Endometrium (tissue), 2 donors: Measurements from ENCODE around the gene CREBBP.

Source experiments
- FAIRE-seq: peaks from 2 replicates; lab custom pipeline; 2012; peaks lifted over from hg19 to GRCh38; lab: Jason Lieb, UNC
- donor health status: control.
- donor health status: control.

CREBBP gene

DNA sequence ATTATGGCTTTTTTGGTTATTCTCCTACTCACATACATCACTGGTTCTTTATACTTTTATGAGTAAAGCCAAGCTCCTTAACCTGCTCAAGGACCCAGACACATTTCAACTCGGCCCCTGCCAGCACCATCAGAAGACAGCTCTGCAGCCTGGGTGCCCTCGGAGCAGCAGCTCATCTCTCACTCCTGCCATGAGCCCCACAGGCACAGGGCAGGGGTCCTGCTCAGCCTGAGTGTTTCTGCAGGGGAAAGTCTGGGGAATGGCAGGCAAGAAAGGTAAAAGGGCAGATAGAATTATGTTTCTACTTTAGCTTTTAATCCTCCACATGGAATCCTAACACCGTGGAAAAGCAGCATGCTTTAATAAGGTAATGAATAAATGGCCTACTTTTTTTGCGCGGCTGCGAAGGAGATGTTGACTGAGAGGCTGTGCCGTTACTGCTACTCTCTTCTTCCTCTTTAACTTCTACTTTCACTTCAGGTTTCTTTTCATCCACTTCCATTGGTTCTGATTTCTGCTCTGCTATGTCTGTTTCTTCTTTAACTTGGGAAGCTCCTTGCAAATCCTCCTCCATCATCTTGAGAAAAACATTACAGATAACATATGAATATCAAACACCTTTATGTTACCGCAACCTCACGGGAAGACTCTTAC lies 113.1 kb downstream of the CREBBP start:
- FAIRE-seq = no peak

DNA sequence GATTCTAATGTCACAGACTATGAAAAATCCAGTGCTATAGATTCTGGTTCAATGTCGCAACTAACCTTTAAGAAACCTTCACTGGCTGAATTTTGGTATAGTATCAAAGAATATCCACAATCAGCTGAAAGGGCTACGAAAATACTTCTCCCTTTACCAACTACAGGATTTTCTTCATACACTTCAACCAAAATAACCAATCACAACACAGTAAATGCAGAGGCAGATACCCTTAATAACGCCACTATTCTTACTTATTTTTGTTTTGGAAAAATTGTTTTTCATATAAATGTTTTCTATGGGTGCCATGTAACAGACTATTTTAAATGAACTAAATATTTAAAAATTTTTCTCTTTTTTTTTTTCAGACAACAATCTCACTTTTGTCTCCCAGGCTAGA lies 114.3 kb downstream of the CREBBP start:
- no peak for FAIRE-seq

DNA sequence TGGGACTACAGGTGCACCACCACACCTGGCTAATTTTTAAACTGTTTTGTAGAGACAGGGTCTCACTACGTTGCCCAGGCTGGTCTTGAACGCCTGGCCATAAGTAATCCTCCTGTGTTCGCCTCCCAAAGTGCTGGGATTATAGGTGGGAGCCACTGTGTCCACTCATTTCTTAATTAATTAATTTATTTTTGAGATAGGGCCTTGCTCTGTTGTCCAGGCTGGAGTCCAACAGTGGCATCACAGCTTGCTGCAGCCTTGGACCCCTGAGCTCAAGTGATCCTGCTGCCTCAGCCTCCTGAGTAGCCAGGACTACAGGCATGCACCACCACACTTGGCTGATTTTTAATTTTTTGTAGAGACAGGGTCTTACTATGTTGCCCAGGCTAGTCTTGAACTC lies 116.1 kb downstream of the CREBBP start:
- FAIRE-seq = no peak

DNA sequence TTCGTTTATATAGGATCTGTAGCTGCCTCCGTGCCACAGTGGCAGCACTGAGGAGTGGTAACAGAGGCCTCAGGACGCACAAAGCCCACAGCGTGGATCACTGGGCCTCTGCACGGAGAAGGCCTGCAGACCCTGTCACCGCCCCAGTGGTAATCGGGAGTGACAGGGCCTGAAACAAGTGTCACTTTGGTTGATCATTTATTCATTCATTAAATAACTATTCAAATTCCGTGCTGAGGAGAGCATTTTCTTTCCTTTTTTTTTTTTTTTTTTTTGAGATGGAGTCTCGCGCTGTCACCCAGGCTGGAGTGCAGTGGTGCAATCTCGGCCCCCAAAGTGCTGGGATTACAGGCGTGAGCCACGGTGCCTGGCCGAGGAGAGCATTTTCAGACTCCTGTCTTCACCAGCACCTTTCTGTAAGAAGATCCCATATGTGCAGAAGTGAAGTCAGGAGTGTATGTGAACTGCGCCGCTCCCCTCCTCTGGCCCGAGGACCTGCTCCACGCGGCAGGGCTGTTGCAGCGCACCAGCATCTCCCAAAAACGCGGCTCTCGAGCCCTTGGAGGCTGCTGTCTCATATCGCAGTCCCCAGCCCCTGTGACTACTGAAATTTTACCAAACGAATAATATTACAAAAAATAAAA lies 118.3 kb downstream of the CREBBP start:
- FAIRE-seq = no peak

DNA sequence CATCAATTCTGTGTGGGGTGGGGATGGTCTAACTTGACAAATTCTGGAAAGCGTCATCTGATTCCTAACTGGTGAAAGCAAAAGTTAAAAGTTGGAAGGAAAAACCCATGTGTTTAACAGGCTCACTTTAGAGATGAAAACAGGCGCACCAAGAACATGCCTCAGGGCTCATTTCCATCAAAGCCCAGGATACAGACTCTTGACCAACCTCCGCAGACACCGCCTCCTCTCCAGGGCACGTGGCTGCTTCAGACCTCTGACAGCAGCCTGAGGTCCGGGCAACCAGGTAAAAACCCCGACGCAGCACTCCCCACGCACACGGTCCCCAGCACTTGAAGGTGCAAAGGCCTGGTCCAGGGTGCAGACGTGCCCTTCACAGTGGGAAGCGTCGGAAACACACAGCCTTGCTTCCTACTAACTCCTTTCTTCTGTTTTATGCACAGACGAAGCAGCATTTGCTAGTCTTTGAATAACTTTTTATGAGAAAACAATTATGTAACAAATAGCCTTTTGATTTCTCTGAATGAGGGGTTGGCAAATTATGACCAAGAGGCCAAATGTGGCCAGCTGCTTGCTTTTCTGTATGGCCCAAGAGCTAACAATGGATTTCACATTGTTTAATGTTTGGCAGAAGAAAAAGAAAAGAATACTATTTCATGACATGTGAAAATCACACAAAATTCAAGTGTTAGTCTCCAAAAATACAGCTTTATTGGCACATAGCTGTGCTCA lies 119.0 kb downstream of the CREBBP start:
- no peak for FAIRE-seq

DNA sequence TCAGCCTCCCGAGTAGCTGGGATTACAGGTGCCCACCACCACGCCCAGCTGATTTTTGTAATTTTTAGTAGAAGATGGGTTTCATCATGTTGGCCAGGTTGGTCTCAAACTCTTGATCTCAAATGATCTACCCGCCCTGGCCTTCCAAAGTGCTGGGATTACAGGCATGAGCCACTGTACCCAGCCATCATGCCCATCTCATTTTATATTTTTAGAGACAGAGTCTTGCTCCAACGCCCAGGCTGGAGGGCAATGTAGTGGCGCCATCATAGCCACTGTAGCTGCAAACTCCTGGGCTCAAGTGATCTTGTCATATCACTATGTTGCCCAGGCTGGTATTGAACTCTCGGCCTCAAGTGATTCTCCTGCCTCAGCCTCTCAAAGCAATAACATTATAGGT lies 120.0 kb downstream of the CREBBP start:
- no peak for FAIRE-seq

DNA sequence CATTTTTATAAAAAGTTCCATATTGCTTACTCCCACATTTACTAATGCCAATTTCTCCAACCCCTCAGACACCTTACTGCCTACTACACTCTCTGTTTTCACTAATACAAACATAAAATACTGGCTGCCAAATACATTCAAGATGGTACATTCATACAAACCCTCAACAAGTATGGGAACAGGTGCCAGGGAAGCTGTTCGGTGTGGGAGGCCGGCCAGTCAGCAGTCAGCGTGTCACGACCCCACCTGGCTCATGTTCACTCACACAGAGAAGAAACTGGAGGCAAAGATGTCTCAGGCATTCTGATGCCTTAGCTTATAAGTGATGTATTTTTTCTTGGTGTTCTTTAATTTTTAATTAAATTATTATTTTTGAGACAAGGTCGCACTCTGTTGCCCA lies 120.8 kb downstream of the CREBBP start:
- no peak for FAIRE-seq

DNA sequence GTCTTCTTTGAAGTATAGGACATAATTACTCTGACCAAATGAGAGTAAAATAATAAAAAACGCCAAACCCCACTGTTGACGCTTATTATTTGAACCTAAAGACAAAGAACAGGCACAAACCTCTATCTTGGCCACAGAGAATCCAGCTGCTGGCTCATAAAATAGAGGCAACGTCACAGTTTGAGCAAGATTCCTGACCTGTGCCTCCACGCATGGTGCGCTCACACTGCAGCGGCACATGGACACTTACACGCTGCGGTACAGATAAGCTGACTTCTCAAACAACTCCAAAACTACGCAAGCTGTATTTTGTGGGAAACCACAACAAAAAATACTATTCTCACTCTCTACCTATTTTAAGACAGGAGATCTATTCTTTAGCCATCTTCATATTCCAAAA lies 124.4 kb downstream of the CREBBP start:
- no peak for FAIRE-seq

DNA sequence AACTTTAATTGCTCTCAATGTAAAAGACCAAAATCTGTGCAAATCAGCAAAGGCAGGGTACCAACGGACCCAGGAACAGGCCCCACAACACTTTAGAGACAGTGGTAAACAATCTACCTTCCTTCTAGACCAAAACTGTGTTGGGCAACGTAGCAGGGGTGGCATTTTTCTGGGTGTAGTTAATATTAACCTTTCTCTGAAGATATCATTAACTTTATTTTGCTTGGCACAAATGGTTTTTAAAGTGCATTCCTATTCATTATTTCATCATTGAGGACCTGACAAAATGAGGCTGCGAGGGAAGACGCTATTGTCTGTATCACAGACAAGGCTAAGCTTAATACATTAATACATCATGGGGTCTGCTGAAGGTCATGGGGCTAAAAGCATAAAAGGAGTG lies 125.3 kb downstream of the CREBBP start:
- no peak for FAIRE-seq

DNA sequence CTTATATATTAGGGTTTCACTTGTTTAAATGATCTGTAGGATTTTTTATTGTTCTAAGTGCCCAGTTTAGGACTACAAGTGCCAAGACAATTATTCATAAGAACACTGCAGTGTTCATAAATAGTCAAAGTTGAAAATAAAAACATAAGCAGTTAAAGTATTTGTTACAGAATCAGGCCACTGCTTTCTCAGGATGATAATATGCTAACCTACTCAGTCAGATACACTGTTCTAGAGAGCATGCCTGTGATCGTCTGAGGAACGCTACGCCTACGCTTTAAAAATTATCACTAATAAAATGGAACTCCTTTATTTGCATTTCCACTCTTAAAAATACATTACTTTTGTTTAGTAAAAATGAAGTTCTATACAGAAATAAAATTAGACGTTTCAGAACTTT lies 125.7 kb downstream of the CREBBP start:
- no peak for FAIRE-seq

DNA sequence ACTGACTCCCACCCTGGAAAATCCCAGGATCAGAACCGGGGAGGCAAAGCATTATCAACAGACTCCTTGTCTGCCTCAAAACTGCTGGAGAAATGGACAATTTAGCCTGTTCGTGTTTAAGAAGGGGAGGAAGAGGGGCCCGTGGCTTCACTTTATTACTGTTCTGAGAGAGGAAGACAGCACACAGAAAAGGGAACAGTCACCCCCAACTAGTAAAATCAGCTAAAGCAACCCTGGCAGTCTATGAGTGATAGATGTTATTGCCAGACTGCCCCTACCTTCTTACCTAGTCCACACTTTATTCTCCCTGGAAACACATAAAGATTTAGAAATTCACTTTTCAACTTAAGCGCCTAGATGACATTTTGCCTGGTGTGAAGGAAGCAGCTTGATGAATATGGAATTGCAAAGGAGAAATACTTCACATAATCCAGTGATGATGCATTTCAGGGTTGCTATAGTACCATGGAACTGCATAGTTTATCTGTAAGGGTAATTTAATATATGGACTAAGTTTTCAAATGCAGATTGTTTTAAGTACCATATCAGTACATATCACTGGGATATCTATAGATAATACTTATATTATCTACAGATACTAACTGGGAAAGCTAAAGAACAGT lies 126.3 kb downstream of the CREBBP start:
- FAIRE-seq = no peak

DNA sequence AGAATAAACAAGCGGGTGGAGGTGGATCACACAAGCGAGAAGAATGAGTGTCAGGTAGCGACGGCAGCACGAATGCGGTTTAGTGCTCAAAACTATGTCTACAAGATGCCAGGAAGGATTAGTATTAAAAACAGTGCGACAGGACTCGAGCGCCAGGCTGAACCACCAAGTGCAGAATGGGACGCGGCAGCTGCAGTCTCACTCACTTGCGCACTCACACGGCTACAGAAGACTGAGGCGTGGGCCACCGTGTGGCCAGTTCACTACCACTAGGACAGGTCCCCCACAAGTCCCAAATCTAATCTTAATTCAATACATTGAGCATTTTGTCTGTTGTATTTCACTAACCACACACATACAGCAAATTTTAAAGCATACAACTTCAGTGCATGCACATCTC lies 127.5 kb downstream of the CREBBP start:
- no peak for FAIRE-seq

DNA sequence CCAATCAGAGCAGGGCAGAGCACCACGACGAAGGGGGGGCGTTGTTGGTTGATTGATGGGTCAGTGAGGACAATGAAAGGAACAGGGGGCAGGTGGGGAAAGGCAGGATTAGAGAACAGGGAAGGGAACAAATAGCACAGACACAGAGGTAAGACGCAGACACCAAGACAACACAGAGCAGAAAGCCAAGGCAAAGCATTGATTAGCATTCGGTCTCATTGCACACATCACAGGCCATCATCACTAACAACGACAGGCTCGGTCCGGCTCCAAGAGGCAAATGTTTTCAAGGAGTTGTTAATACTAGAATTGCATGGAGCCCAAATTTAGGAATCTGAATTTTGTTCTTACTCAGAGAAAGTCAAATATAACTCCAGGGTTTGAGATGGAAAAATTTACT lies 128.6 kb downstream of the CREBBP start:
- no peak for FAIRE-seq

DNA sequence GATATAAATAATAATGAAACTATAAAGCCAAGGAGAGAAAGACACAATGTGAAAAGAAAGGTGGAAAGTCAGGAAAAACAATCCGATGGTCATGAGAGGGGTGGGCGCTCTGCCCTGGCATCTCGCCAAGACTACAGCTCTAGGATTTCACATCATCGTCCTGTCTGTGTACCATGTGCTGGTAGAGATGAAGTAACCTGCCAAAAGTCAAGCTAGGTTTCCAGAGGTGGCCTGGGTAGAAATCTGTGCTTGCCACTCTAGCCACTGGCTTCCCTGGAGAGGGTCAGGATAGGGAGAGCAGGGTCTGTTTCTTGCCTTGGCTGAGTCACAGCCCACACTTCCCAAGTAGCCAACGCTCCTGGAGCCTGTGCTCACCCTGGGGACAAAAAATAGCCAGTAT lies 132.2 kb downstream of the CREBBP start:
- no peak for FAIRE-seq

DNA sequence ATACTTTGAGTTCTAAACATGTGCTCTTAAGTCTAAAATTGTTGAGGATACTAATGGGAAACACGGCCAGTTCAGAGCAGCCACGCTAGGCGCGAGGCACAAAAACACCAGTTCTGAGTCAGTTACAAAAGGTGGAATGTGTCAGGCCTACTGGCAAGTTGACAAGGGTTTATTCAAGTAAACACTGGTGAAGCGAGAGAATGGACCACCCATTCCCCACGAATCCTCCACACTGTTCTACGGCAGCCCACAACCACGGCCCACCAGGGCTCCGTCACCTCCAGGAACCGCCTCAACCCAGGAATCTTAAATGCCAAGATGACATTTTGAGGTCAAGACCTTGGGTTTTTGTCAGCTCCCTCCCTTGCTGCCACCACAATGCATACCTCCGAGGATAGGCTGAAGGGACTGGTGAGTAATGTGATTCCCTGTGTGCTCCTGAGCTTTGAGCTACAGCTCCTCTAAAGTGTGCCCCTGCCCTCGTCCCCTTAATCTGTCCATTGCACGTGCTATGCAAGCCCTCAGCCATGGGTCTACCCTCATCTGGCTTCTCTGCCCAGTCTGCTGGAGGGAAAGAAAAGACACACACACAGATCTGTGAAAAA lies 134.7 kb downstream of the CREBBP start:
- FAIRE-seq = no peak

DNA sequence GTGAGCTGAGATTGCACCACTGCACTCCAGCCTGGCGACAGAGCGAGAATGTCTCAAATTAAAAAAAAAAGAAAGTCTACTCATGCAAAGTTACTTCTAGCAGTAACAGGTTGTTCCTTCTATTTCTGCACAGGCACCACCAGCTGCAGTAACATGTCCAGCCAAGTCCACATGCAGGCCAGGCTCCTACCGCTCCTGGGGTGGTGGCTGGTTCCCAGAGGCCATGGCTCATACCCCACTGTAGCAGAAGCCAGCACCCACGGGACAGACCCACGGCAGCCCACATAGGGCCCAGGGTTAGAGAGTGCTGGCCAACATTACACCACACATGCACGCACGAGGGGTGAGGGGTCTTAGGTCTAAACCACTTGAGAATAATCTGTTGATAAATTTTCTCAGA lies 136.5 kb downstream of the CREBBP start:
- no peak for FAIRE-seq

DNA sequence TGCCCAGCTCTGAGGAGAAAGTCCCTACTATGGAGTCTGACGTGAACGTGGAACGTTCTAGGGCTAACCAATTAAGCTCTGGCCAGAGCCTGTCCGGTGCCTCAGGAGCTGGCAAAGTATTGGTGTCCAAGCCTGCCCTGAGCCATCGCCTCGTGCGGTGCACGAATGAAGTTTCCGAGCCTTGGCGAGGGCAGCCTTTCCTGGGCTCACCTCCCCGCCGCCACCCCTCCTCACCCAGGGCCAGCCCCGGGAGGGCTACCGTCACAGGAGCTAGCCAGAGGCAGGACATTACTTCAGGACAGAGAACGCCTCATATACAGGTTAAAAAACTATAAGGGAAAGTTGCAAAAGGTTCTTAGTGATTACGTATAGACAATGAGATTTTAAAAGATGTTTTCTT lies 139.6 kb downstream of the CREBBP start:
- no peak for FAIRE-seq

DNA sequence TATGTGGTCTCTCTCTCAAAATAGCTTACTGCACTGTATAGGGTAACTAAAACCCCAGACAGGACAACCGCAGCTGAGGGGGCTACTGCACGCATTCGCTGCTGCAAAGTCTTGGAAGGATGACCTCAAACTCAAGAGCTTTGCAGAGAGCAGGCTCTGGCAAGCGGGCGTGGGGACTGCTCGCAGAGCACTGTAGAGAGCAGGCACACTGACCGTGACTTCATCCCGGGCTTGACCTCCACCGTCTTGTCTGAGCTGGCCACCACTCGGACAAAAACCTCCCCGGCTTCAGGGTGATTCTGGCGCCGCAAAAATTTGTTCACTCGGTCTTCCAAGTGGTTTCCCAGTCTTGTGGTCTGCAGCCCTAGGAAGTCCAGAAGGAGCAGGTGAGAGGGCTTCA lies 140.3 kb downstream of the CREBBP start:
- no peak for FAIRE-seq

DNA sequence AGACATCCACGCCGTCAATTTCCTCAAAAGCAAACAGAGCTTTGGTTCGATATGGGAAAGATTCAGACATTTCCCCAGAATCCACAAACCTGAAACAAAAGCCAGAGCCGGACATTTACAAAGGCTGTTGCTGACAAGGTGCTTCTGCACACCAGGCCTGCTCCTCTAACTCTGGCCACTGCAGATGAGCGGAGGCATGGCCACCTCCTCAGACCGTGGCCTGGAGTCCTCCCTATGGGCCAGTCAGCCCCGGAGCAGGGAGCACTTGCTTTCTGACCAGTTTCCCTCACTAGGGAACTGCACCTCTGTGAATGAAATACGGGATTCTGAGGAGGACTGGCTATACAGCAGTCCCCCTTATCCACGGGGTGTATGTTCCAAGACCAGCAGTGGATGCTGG lies 140.9 kb downstream of the CREBBP start:
- no peak for FAIRE-seq

DNA sequence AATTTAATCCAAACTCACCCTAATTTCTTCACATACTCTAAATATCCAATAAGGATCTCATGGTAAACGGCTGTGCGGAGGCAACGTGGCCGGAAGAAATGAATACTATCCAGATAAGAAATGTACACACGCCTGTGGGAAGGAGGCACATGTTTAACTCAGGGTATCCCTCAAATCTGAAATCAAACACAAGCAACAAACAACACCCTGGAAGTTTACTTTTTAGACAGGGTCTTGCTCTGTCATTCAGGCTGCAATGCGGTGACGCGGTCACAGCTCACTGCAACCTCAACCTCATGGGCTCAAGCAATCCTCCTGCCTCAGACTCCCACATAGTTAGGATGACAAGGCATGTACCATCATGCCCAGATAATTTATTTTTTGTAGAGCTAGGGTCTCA lies 142.0 kb downstream of the CREBBP start:
- FAIRE-seq = no peak

DNA sequence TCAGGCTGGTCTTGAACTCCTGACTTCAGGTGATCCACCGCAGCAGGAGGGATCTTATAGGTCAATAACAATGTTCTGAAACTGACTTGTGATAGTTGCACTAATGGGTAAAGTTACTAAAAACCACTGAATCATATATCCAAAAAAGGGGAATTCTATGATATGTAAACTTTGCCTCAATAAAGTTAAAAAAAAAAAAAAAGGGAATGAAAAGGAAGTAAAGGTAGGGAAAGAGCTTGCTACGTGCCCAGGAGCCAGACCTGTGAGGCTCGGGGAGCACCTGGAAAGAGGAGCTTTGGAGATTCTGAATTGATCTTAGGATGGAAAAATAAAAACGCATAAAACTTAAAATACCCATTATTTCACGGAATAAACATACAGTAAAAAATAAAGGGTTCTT lies 142.4 kb downstream of the CREBBP start:
- no peak for FAIRE-seq

DNA sequence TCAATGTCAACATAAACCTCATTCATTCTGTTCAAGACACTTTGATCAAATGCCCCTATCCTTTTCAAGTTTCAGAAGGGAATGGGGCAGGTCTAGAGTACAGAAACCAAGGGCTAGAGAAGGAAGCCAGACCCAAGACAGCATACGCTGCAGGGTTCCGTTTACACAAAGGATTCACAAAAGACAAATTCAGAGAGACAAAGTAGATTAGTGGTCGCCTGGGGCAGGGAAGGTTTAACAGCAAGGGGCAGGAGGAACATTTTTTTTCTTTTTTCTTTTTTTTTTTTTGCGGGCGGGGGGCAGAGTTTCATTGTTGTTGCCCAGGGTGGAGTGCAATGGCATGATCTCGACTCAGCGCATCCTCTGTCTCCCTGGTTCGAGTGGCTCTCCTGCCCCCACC lies 143.3 kb downstream of the CREBBP start:
- no peak for FAIRE-seq

DNA sequence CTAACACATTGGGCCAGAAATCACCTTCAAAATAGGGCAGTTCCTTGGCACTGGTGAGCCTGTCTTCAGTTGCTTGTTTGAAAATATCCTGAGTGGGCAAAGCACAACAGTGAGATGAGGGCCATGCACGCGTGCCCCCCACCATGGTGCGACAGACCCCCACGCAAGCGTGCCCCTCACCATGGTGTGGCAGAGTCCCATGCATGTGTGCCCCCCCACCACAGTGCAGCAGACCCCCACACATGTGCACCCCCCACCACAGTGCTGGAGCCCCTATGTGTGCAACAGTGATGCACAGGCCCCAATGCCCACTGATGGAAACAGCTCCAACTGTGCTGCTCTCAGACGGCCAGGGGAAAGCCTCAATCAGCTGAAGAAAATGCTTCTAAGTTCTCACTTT lies 144.4 kb downstream of the CREBBP start:
- no peak for FAIRE-seq
